H1 (cell line): ENCODE results near the gene RPS6KA2. TPM values are rescaled to one million over a fixed set of nuclear protein-coding genes. Genes with fewer than 3 reads are reported as not detected.

Source experiments
- CTCF ChIA-PET: fragments of 300-600 bp; sonication (Branson Sonifier 250); formaldehyde crosslinking; loops from one replicate; lab custom pipeline; 2021; ENCODE audit not compliant: partially characterized antibody; lab: Charles Lee
- POLR2A ChIA-PET: fragments of 300-600 bp; sonication (Branson Sonifier 250); formaldehyde crosslinking; loops from one replicate; lab custom pipeline; 2021; ENCODE audit warnings: inconsistent platforms; ENCODE audit not compliant: partially characterized antibody; lab: Charles Lee
- DNase-seq, 2 experiments: peaks; one replicate each; pipeline versions ENCODE4 v3.0.0 to v3.0.0-alpha.2; 2010 to 2022; ENCODE audit warnings: low spot score in 2 of 2, low read depth in 1 of 2, mixed read lengths in 1 of 2
- FAIRE-seq: peaks from 2 replicates; lab custom pipeline; 2011; peaks lifted over from hg19 to GRCh38; lab: Jason Lieb, UNC
- H2AFZ ChIP-seq: 2 replicates; pipeline ENCODE4 v1.8.1; 2012; ENCODE audit warnings: low read length, inconsistent platforms
- H2AK5ac ChIP-seq: 2 replicates; pipeline ENCODE4 v1.6.1; 2013; ENCODE audit warnings: low read depth, low read length
- H2BK120ac ChIP-seq: replicated peaks from 2 replicates; pipeline ENCODE3; 2013; ENCODE audit warnings: low read depth, low read length, inconsistent platforms
- H2BK12ac ChIP-seq: 2 replicates; pipeline ENCODE4 v1.6.1; 2013; ENCODE audit warnings: low read depth, low read length
- H2BK15ac ChIP-seq: 2 replicates; pipeline ENCODE4 v1.6.1; 2013; ENCODE audit warnings: low read length
- H2BK20ac ChIP-seq: 2 replicates; pipeline ENCODE4 v1.6.1; 2013; ENCODE audit warnings: low read length
- H2BK5ac ChIP-seq: 2 replicates; pipeline ENCODE4 v1.6.1; 2013; ENCODE audit warnings: low read depth, low read length
- H3K14ac ChIP-seq: 2 replicates; pipeline ENCODE4 v1.6.1; 2013; ENCODE audit warnings: inconsistent platforms; ENCODE audit not compliant: insufficient read length
- H3K18ac ChIP-seq: 2 replicates; pipeline ENCODE4 v1.6.1; 2013; ENCODE audit warnings: low read length; ENCODE audit errors: extremely low read depth
- H3K23ac ChIP-seq: 2 replicates; pipeline ENCODE4 v1.6.1; 2013; ENCODE audit warnings: inconsistent platforms; ENCODE audit not compliant: insufficient read length
- H3K23me2 ChIP-seq: 2 replicates; pipeline ENCODE4 v1.6.1; 2013; ENCODE audit warnings: low read depth, low read length
- H3K27ac ChIP-seq: 2 replicates; pipeline ENCODE4 v1.6.1; 2011; ENCODE audit warnings: low read depth, low read length, inconsistent platforms
- H3K27me3 ChIP-seq, 4 experiments: replicated peaks in 1 of 4; 1 replicate in 1 of 4; 2 replicates in 3 of 4; pipeline versions ENCODE4 v1.6.1 to v1.8.1; 2011 to 2013; ENCODE audit warnings: low read length in 3 of 4, mild to moderate bottlenecking in 3 of 4, inconsistent platforms in 2 of 4, mixed read lengths in 2 of 4, moderate library complexity in 1 of 4; ENCODE audit not compliant: control insufficient read depth in 3 of 4, insufficient read depth in 3 of 4; ENCODE audit errors: extremely low read depth in 1 of 4
- H3K36me3 ChIP-seq, 4 experiments: 2 replicates each; pipeline versions ENCODE4 v1.6.1 to v1.8.1; 2011 to 2013; ENCODE audit warnings: mild to moderate bottlenecking in 4 of 4, low read length in 3 of 4, moderate library complexity in 2 of 4, control low read depth in 1 of 4, inconsistent platforms in 1 of 4; ENCODE audit not compliant: insufficient read depth in 4 of 4, control insufficient read depth in 2 of 4
- H3K4ac ChIP-seq: replicated peaks from 2 replicates; pipeline ENCODE3; 2013; ENCODE audit warnings: low read length, low read depth, mixed read lengths, inconsistent platforms; ENCODE audit not compliant: insufficient read length
- H3K4me1 ChIP-seq, 4 experiments: replicated peaks in 1 of 4; 1 replicate in 1 of 4; 2 replicates in 3 of 4; pipeline versions ENCODE4 v1.6.1 to v1.8.1; 2011 to 2013; ENCODE audit warnings: low read length in 3 of 4, inconsistent platforms in 2 of 4, mixed read lengths in 1 of 4; ENCODE audit not compliant: insufficient read depth in 4 of 4, control insufficient read depth in 3 of 4
- H3K4me2 ChIP-seq, 2 experiments: 2 replicates each; pipeline versions ENCODE4 v1.6.1 to v1.8.1; 2011 to 2013; ENCODE audit warnings: low read depth in 2 of 2, low read length in 2 of 2, control low read depth in 1 of 2, inconsistent platforms in 1 of 2, mild to moderate bottlenecking in 1 of 2; ENCODE audit not compliant: insufficient read depth in 1 of 2
- H3K4me3 ChIP-seq, 4 experiments: fragments of 200-600, 300-600 bp in 1 of 4; sonication (generic), shearing (Covaris generic), sonication (Bioruptor Twin) in 1 of 4; 2 replicates each; pipeline versions ENCODE4 v1.5.1 to v1.8.1; 2011 to 2016; ENCODE audit warnings: low read length in 4 of 4, low read depth in 3 of 4, control low read depth in 2 of 4, inconsistent platforms in 2 of 4, mild to moderate bottlenecking in 2 of 4, mixed read lengths in 1 of 4, moderate library complexity in 1 of 4; ENCODE audit not compliant: insufficient read depth in 2 of 4; ENCODE audit errors: extremely low read depth in 1 of 4
- H3K56ac ChIP-seq: replicated peaks from 2 replicates; pipeline ENCODE3; 2013; ENCODE audit warnings: low read depth, mild to moderate bottlenecking, mixed read lengths, low read length, inconsistent platforms; ENCODE audit not compliant: insufficient read length
- H3K79me1 ChIP-seq: 2 replicates; pipeline ENCODE4 v1.6.1; 2013; ENCODE audit warnings: low read depth, low read length, control low read depth
- H3K79me2 ChIP-seq, 2 experiments: 2 replicates each; pipeline versions ENCODE4 v1.6.1 to v1.8.1; 2012 to 2013; ENCODE audit warnings: low read length in 2 of 2, mild to moderate bottlenecking in 2 of 2, inconsistent platforms in 1 of 2; ENCODE audit not compliant: insufficient read depth in 2 of 2, control insufficient read depth in 1 of 2
- H3K9ac ChIP-seq, 4 experiments: replicated peaks in 1 of 4; 1 replicate in 1 of 4; 2 replicates in 3 of 4; pipeline versions ENCODE4 v1.6.1 to v1.8.1; 2011 to 2013; ENCODE audit warnings: low read depth in 3 of 4, low read length in 3 of 4, control low read depth in 2 of 4, mild to moderate bottlenecking in 2 of 4, moderate library complexity in 2 of 4, inconsistent platforms in 1 of 4; ENCODE audit errors: extremely low read depth in 1 of 4
- H3K9me3 ChIP-seq, 2 experiments: 2 replicates each; pipeline versions ENCODE4 v1.6.1 to v1.8.1; 2012 to 2013; ENCODE audit warnings: mild to moderate bottlenecking in 2 of 2, moderate library complexity in 2 of 2, control low read depth in 1 of 2, inconsistent platforms in 1 of 2, low read depth in 1 of 2, low read length in 1 of 2, mixed read lengths in 1 of 2; ENCODE audit not compliant: insufficient read depth in 2 of 2
- H4K20me1 ChIP-seq, 2 experiments: replicated peaks in 1 of 2; 2 replicates each; pipeline versions ENCODE3 to v1.8.1; 2011 to 2013; ENCODE audit warnings: inconsistent platforms in 2 of 2, low read length in 2 of 2, mild to moderate bottlenecking in 1 of 2; ENCODE audit not compliant: insufficient read depth in 2 of 2, control insufficient read depth in 1 of 2
- H4K5ac ChIP-seq: 2 replicates; pipeline ENCODE4 v1.6.1; 2013; ENCODE audit warnings: low read length, low read depth, mixed read lengths, inconsistent platforms; ENCODE audit not compliant: insufficient read length
- H4K8ac ChIP-seq: 2 replicates; pipeline ENCODE4 v1.8.0; 2013; ENCODE audit warnings: mild to moderate bottlenecking, moderate library complexity, low read length, inconsistent platforms; ENCODE audit not compliant: insufficient read depth; ENCODE audit errors: extremely low read depth
- H4K91ac ChIP-seq: replicated peaks from 2 replicates; pipeline ENCODE3; 2013; ENCODE audit warnings: low read length, mixed read lengths, inconsistent platforms; ENCODE audit not compliant: insufficient read length
- BCL11A ChIP-seq, 2 experiments: IDR thresholded peaks; one replicate each; pipeline ENCODE4 v1.6.1; 2011; ENCODE audit warnings: low read depth in 2 of 2, low read length in 2 of 2, mild to moderate bottlenecking in 2 of 2
- CEBPB ChIP-seq: IDR thresholded peaks from 2 replicates; pipeline ENCODE4 v1.6.1; 2012; ENCODE audit warnings: low read depth, low read length
- CREB1 ChIP-seq: IDR thresholded peaks from 2 replicates; pipeline ENCODE4 v1.6.1; 2012; ENCODE audit warnings: inconsistent platforms
- HDAC2 ChIP-seq, 2 experiments: fragments of 300-600 bp in 1 of 2; sonication (generic) in 1 of 2; IDR thresholded peaks; 2 replicates each; pipeline ENCODE4 v1.6.1; 2011 to 2012; ENCODE audit warnings: low read depth in 2 of 2, low read length in 2 of 2, mild to moderate bottlenecking in 2 of 2, moderate library complexity in 2 of 2, borderline replicate concordance in 1 of 2, inconsistent platforms in 1 of 2
- JUND ChIP-seq: IDR thresholded peaks from 2 replicates; pipeline ENCODE4 v1.6.1; 2011; ENCODE audit warnings: mild to moderate bottlenecking, improper control_type of control experiment, low read length
- KDM1A ChIP-seq: fragments of 200-600, 300-600 bp; sonication (generic); IDR thresholded peaks from 2 replicates; pipeline ENCODE4 v1.7.1; 2016; ENCODE audit warnings: mild to moderate bottlenecking, low read length, borderline replicate concordance
- NANOG ChIP-seq: IDR thresholded peaks from 2 replicates; pipeline ENCODE4 v1.6.1; 2011; ENCODE audit warnings: low read length, low read depth, mild to moderate bottlenecking, inconsistent platforms; ENCODE audit not compliant: insufficient read depth, poor library complexity, severe bottlenecking
- SUZ12 ChIP-seq: fragments of 200-600 bp; sonication (generic); IDR thresholded peaks from 2 replicates; pipeline ENCODE4 v1.6.1; 2012; ENCODE audit warnings: mild to moderate bottlenecking, inconsistent platforms, low read length, moderate library complexity, mixed read lengths
- TAF1 ChIP-seq: IDR thresholded peaks from 2 replicates; pipeline ENCODE4 v1.6.1; 2011; ENCODE audit warnings: mild to moderate bottlenecking, low read depth, low read length
- WGBS, 2 experiments: shearing (Covaris generic) in 1 of 2; methylation state at CpG; one replicate each; pipeline versions ENCODE4 v1.1.6 to v1.1.7; 2013 to 2015; ENCODE audit warnings: low lambda C conversion rate in 2 of 2, mixed read lengths in 2 of 2, inconsistent platforms in 1 of 2, low coverage in 1 of 2, missing lambda C conversion rate in 1 of 2; ENCODE audit not compliant: insufficient replicate concordance in 2 of 2, insufficient coverage in 1 of 2, insufficient read length in 1 of 2; ENCODE audit errors: extremely low coverage in 1 of 2, missing lambda C conversion rate in 1 of 2; 5-methylcytosine and 5-hydroxymethylcytosine counted together
- polyA plus RNA-seq, 7 experiments: library from polyadenylated mRNA; depleted of rRNA in 3 of 7; stranded (reverse) in 5 of 7; unstranded in 2 of 7; fragments of >200 nt in 5 of 7; fragments of 200-250 nt in 2 of 7; gene quantifications; 1 replicate in 5 of 7; 2 replicates in 1 of 7; 4 replicates in 1 of 7; pipeline versions ENCODE4 v1.2.1 to v1.2.3, GENCODE V29; 2011 to 2013; ENCODE audit warnings: missing spikeins in 2 of 7, mixed read lengths in 2 of 7
- total RNA-seq: library from RNA; stranded (reverse); fragmentation: NEBNext Ultra II Directional; extraction: Animal tissue kit (Norgen Biotek cat#: 25700); gene quantifications from 2 replicates; pipeline ENCODE4 v1.2.1, GENCODE V29; 2021
- TF ChIP-seq, protein P1 (sequence below): IDR thresholded peaks from 2 replicates; pipeline ENCODE4 v1.6.1; 2012; ENCODE audit warnings: inconsistent platforms
- TF ChIP-seq, protein P2 (sequence below): IDR thresholded peaks from 2 replicates; pipeline ENCODE4 v1.6.1; 2011; ENCODE audit warnings: low read depth, mild to moderate bottlenecking, low read length; ENCODE audit not compliant: insufficient read depth

Gene RPS6KA2
- total and polyA plus RNA-seq, 2 of the 8 experiments (the other 6 are each of a cell fraction or from before 2014, with no cell fraction given): 8.8 to 25.7 TPM

DNA sequence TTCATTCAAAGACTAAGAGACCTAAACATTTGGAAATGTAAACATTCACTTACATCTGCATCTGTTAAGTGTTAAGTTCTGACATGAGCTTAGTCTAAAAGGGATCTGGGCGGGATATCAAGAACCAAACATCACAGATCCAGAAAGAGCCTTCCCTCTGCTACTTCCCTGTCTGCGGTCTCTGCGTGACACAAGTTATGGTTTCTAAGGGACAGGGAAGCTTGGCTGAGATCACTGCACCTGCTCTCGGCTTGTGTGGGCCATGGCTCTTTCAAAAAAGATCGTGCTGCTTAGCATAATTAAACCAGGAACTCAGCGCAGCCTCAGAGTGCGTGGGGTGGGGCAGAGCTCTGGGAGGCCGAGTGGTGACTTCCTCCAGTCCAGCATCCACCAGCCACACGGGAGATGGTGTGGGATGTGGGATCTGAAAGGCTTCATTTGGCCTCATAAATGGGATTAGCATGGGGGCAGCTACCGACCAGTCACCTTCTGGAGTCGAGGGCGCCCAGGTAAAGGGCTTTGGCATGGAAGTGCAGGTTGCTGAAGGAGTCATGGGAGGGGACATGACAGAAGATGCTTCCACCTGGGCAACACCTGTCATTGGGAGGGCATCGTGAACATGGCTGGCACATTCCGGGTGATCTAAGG lies 23.9 kb downstream of the RPS6KA2 start:
- Histone ChIP-seq H3K56ac (no peak overlapping the region), H2AFZ (no peak overlapping the region), H4K91ac (no peak overlapping the region), H2BK120ac (no peak overlapping the region), H3K4me2 (no peak overlapping the region), H3K4me3 (no peak overlapping the region), H3K4ac (no peak overlapping the region), H4K8ac (no peak overlapping the region), H3K23ac (no peak overlapping the region), H3K27me3 (no peaks in the 10 kb centered on the region; a peak in 1 of 7 replicates), H3K14ac (no peak overlapping the region), H3K9ac (no peak overlapping the region), H3K36me3 (no peaks in the 10 kb centered on the region), H2BK15ac (no peak overlapping the region), H2AK5ac (no peak overlapping the region), H3K79me2 (peaks cover 0 to 40% of the 10 kb centered on the region in 2 experiments), H3K9me3 (no peaks in the 10 kb centered on the region), H2BK20ac (no peak overlapping the region), H4K20me1 (peaks cover 5 to 11% of the 10 kb centered on the region in 2 experiments), H2BK12ac (no peak overlapping the region), H3K79me1 (peaks cover 7% of the 10 kb centered on the region; the same call in 1 of the 2 replicates), H3K18ac (no peak overlapping the region), H3K23me2 (no peaks in the 10 kb centered on the region), H3K4me1 (peaks cover 0 to 4% (median 0%) of the 10 kb centered on the region in 4 experiments; a peak in 4 of 7 replicates), H2BK5ac (no peak overlapping the region), H4K5ac (no peak overlapping the region), H3K27ac (no peak overlapping the region)
- FAIRE-seq (no peak), DNase-seq (no peak)
- 90% methylated on average over 14 of the region's 14 CpGs; no CpG with 5 or more reads in 1 of the 2 experiments for WGBS, 2 experiments
- ChIA-PET POLR2A (interaction anchor here (0.7 to 1.5 kb wide), 4 partner anchors 10 to 35 kb away, joined by 3 to 4 read pairs (median 4); no protein-coding TSS in a partner anchor), CTCF (interaction anchor here (1.1 to 2.4 kb wide), 2 partner anchors 11 to 13 kb away, joined by 3 to 17 read pairs; no protein-coding TSS in a partner anchor)
- no peak for TF ChIP-seq CEBPB
- no peak for TF ChIP-seq TAF1
- TF ChIP-seq, protein P1, sequence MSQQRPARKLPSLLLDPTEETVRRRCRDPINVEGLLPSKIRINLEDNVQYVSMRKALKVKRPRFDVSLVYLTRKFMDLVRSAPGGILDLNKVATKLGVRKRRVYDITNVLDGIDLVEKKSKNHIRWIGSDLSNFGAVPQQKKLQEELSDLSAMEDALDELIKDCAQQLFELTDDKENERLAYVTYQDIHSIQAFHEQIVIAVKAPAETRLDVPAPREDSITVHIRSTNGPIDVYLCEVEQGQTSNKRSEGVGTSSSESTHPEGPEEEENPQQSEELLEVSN: no peak
- no peak for TF ChIP-seq SUZ12
- TF ChIP-seq NANOG: no peak
- no peak for TF ChIP-seq HDAC2 (IDR thresholded peaks at IDR 0.05; ENCODE audit: borderline replicate concordance in 1 of 2, low read depth in 2 of 2, low read length in 2 of 2)
- TF ChIP-seq, protein P2, sequence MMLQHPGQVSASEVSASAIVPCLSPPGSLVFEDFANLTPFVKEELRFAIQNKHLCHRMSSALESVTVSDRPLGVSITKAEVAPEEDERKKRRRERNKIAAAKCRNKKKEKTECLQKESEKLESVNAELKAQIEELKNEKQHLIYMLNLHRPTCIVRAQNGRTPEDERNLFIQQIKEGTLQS: no peak
- no peak for TF ChIP-seq BCL11A (IDR thresholded peaks at IDR 0.05; ENCODE audit: low read depth in 2 of 2, low read length in 2 of 2)
- TF ChIP-seq KDM1A: no peak
- TF ChIP-seq CREB1: no peak
- no peak for TF ChIP-seq JUND
